ENCODE results near the gene S100A4. TPM values are rescaled to one million over a fixed set of nuclear protein-coding genes. Genes with fewer than 3 reads are reported as not detected.
A peak's percentile ranks its signal among the peaks of the same experiment; 100 is the strongest.
"Not testable (repeated sequence)": the region's sequence is repeated elsewhere in the genome, so short reads cannot be mapped to it uniquely, and the experiment has no call there.

The S100A4 gene
- total RNA-seq, 1 donor from 2014 or later, result 137 TPM

GRCh38 chr1:153565529-153566374, 20.1 kb upstream of the S100A4 start, which contains the start of gene S100A2:
S100A2 (minus strand) TSS chr1:153565844; CDS start chr1:153563877, 1,967 bp downstream.
- intact Hi-C loops (cut with micrococcal nuclease), result loop anchor here (5.0 to 10.0 kb wide), 2 partner anchors 33 to 51 kb away; no protein-coding TSS in a partner anchor
- Histone ChIP-seq H3K4me3 (no peak within 1 kb of the TSS), H3K9me3 (replicated peaks) (no peaks in the 10 kb centered on the region), H3K36me3 (no peaks in the 10 kb centered on the region), H3K27ac (replicated peaks) (peak within 1 kb of the TSS; percentile 91), H3K27me3 (ENCODE audit: low read depth) (no peaks in the 10 kb centered on the region), H3K4me1 (peaks cover 40% of the 10 kb centered on the region)
- TF ChIP-seq, protein P1, sequence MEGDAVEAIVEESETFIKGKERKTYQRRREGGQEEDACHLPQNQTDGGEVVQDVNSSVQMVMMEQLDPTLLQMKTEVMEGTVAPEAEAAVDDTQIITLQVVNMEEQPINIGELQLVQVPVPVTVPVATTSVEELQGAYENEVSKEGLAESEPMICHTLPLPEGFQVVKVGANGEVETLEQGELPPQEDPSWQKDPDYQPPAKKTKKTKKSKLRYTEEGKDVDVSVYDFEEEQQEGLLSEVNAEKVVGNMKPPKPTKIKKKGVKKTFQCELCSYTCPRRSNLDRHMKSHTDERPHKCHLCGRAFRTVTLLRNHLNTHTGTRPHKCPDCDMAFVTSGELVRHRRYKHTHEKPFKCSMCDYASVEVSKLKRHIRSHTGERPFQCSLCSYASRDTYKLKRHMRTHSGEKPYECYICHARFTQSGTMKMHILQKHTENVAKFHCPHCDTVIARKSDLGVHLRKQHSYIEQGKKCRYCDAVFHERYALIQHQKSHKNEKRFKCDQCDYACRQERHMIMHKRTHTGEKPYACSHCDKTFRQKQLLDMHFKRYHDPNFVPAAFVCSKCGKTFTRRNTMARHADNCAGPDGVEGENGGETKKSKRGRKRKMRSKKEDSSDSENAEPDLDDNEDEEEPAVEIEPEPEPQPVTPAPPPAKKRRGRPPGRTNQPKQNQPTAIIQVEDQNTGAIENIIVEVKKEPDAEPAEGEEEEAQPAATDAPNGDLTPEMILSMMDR (IDR thresholded peaks at IDR 0.05; ENCODE audit: borderline replicate concordance), result no peak
- no peak for DNase-seq

DNA sequence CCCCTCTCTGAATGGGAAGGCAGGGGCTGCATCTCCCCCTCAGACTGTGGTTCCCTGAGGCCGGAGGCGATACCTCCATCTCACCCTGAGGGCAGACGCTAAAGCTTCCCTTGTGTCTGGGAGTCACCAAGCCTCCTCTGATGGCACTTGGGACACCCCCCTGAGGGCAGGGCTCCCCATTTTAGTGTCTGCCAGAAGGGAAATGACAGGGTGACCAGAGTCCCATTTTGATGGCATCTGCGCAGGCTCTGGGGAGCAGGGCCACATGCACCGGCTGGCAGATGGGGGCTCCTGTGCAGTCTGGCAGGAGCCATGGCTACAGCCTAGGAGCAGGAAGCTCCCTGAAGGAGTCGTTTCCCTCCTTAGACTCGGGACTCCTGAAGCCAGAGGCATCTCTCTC, 18.4 kb upstream of the S100A4 start:
- Histone ChIP-seq H3K27ac (replicated peaks) (no peak overlapping the region), H3K9me3 (replicated peaks) (no peaks in the 10 kb centered on the region), H3K36me3 (no peaks in the 10 kb centered on the region), H3K4me1 (peaks cover 40% of the 10 kb centered on the region), H3K4me3 (no peak overlapping the region), H3K27me3 (ENCODE audit: low read depth) (no peaks in the 10 kb centered on the region)
- DNase-seq, result no peak
- intact Hi-C loops (cut with micrococcal nuclease), result loop anchor here (10.0 kb wide), 1 partner anchor 49 kb away; no protein-coding TSS in a partner anchor
- TF ChIP-seq, protein P1 (IDR thresholded peaks at IDR 0.05; ENCODE audit: borderline replicate concordance), result no peak

DNA sequence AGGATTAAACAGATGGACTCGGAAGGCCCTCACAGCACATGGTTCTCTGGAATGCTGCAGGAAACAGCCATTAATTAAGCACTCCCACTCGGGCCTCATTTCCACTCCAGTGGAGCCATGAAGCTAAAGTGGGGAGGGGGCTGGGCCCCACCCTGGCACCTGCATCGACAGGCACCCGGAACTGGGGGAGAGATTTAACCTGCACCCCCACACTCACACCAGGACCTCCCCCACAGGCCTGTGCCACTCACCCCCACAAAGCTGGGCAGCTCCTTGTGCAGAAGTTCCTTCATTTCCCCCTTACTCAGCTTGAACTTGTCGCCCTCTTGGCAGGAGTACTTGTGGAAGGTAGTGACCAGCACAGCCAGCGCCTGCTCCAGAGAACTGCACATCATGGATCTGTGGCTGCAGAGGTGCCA, 17.9 kb upstream of the S100A4 start:
- TF ChIP-seq, protein P1 (IDR thresholded peaks at IDR 0.05; ENCODE audit: borderline replicate concordance), result no peak
- Histone ChIP-seq H3K36me3 (no peaks in the 10 kb centered on the region), H3K27me3 (ENCODE audit: low read depth) (no peaks in the 10 kb centered on the region), H3K4me1 (peaks cover 35% of the 10 kb centered on the region), H3K4me3 (no peak overlapping the region), H3K9me3 (replicated peaks) (no peaks in the 10 kb centered on the region), H3K27ac (replicated peaks) (no peak overlapping the region)
- intact Hi-C loops (cut with micrococcal nuclease), result loop anchor here (10.0 kb wide), 1 partner anchor 49 kb away; no protein-coding TSS in a partner anchor
- DNase-seq, result no peak

GRCh38 chr1:153562021-153562420, 16.4 kb upstream of the S100A4 start:
- intact Hi-C loops (cut with micrococcal nuclease), result loop anchor here (10.0 kb wide), 1 partner anchor 47 kb away; no protein-coding TSS in a partner anchor
- H3K9me3 ChIP-seq (replicated peaks); H3K36me3 ChIP-seq; DNase-seq; H3K4me3 ChIP-seq; H3K27ac ChIP-seq (replicated peaks); H3K27me3 ChIP-seq (ENCODE audit: low read depth): not testable (repeated sequence)
- H3K4me1 ChIP-seq, result peaks cover 20% of the 10 kb centered on the region

DNA sequence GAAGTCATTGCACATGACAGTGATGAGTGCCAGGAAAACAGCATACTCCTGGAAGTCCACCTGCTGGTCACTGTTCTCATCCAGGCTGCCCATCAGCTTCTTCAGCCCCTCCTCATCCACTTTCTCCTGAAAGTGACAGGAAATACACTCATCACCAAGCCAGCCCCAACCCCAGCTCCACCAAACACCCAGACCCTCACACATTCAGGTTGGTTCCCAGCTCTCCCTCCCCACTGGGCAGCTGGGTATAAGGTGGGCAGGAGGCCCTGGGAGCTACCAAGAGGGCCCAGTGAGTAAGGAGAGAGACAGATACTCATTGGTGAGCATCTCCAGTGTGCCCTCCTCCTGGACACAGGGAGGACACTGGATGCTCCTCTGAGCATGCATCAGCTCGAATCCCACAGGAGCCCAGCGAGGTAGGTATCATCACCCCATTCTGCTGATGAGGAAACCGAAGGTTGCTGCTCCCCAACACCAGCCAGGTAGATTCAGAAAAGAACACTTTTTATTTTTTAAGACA, 15.9 kb upstream of the S100A4 start:
- intact Hi-C loops (cut with micrococcal nuclease), result loop anchor here (10.0 kb wide), 1 partner anchor 47 kb away; no protein-coding TSS in a partner anchor
- no peak overlapping the region for H3K27ac ChIP-seq (replicated peaks)
- no peak for DNase-seq
- H3K36me3 ChIP-seq, result no peaks in the 10 kb centered on the region
- H3K27me3 ChIP-seq (ENCODE audit: low read depth), result no peaks in the 10 kb centered on the region
- H3K4me1 ChIP-seq, result peaks cover 15% of the 10 kb centered on the region
- no peaks in the 10 kb centered on the region for H3K9me3 ChIP-seq (replicated peaks)
- H3K4me3 ChIP-seq, result no peak overlapping the region
- TF ChIP-seq, protein P1 (IDR thresholded peaks at IDR 0.05; ENCODE audit: borderline replicate concordance), result no peak

All from left ventricle myocardium inferior (tissue), 1 donor.